ENCODE data around the gene MAP4. TPM values are rescaled to one million over a fixed set of nuclear protein-coding genes. Genes with fewer than 3 reads are reported as not detected.

MAP4 gene
- total RNA-seq, 1 donor from 2014 or later, result 54.6 TPM

DNA sequence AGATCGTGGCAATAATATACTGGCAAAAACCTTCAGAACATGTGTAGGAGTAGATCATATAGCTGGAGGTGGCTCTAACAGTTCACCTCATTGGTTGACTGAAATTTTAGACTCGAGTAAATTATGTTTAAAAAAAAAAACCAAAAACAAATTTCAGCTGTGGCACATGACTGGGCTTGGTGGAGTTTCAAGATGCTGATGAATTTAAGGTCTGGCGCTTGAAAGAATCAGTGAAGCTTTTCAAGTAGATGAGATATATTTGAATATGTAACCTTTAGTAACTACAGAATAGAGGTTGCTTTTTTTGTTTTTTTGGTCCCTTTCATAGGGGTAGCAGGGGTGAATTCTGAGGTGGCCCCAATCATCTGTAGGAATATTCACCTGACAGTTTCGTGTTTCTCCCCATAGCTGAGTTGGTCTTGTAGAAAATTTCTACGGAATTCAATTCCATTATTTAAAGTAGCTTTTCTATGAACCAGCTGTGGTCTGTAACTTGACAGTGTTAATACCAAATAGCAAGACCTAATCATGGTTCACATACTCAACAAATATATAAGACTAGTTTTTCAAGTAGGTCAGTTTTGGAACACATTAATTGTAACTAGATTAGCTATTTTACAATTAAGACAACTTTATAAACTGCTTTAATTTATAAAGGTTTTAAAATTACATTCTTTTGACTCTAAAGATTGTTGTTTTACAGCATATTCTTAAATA, 65.6 kb downstream of the MAP4 start:
- Mint-ChIP-seq H3K9me3 (no peaks in the 10 kb centered on the region), H3K4me1 (no peaks in the 10 kb centered on the region), H3K27me3 (ENCODE audit: insufficient read depth, low read depth) (no peaks in the 10 kb centered on the region), H3K36me3 (peaks cover 11% of the 10 kb centered on the region), H3K4me3 (no peak overlapping the region), H3K27ac (no peak overlapping the region)
- Histone ChIP-seq H3K9me3 (ENCODE audit: low read depth) (no peaks in the 10 kb centered on the region), H3K27ac (no peak overlapping the region), H3K9ac (no peak overlapping the region), H2AFZ (replicated peaks) (no peak overlapping the region), H3K4me2 (no peak overlapping the region), H4K20me1 (ENCODE audit: low read depth) (no peaks in the 10 kb centered on the region), H3K4me1 (no peaks in the 10 kb centered on the region), H3K4me3 (no peak overlapping the region), H3K36me3 (no peaks in the 10 kb centered on the region), H3F3A (ENCODE audit: low read depth) (no peaks in the 10 kb centered on the region), H3K27me3 (no peaks in the 10 kb centered on the region), H3K79me2 (ENCODE audit: low read depth) (no peaks in the 10 kb centered on the region)
- no peak for DNase-seq (ENCODE audit: low spot score)
- TF ChIP-seq EZH2phosphoT487 (IDR thresholded peaks at IDR 0.05) (no peak), EZH2 (IDR thresholded peaks at IDR 0.05) (no peak)
- TF ChIP-seq, protein P1, sequence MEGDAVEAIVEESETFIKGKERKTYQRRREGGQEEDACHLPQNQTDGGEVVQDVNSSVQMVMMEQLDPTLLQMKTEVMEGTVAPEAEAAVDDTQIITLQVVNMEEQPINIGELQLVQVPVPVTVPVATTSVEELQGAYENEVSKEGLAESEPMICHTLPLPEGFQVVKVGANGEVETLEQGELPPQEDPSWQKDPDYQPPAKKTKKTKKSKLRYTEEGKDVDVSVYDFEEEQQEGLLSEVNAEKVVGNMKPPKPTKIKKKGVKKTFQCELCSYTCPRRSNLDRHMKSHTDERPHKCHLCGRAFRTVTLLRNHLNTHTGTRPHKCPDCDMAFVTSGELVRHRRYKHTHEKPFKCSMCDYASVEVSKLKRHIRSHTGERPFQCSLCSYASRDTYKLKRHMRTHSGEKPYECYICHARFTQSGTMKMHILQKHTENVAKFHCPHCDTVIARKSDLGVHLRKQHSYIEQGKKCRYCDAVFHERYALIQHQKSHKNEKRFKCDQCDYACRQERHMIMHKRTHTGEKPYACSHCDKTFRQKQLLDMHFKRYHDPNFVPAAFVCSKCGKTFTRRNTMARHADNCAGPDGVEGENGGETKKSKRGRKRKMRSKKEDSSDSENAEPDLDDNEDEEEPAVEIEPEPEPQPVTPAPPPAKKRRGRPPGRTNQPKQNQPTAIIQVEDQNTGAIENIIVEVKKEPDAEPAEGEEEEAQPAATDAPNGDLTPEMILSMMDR (IDR thresholded peaks at IDR 0.05), result no peak

DNA sequence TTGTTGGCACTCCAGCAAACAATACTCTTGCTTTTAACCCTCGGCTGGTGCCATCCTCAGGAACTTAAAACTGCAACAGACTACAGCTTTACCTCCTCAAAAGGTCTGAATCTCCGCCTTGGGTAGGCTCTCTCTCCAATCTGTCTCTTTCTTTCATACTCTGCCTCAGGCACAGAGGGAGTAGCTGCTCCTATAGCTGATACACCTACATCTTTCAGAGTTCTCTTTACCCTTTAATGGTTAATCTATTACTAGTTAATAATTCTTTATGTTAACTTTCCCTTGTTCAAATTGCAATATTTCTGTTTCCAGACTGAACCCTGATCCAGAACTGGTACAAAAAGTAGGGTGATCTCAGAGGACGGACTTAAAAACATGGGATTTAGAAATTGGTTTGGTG, 66.2 kb downstream of the MAP4 start:
- no peak overlapping the region for H3K27ac ChIP-seq
- no peaks in the 10 kb centered on the region for H3K36me3 ChIP-seq
- H3K4me2 ChIP-seq, result no peak overlapping the region
- H4K20me1 ChIP-seq (ENCODE audit: low read depth), result no peaks in the 10 kb centered on the region
- H3K9ac ChIP-seq, result no peak overlapping the region
- no peaks in the 10 kb centered on the region for H3K4me1 ChIP-seq
- no peaks in the 10 kb centered on the region for H3F3A ChIP-seq (ENCODE audit: low read depth)
- no peaks in the 10 kb centered on the region for H3K79me2 ChIP-seq (ENCODE audit: low read depth)
- H3K27me3 ChIP-seq, result no peaks in the 10 kb centered on the region
- H2AFZ ChIP-seq (replicated peaks), result no peak overlapping the region
- TF ChIP-seq EZH2 (IDR thresholded peaks at IDR 0.05) (no peak), EZH2phosphoT487 (IDR thresholded peaks at IDR 0.05) (no peak)
- TF ChIP-seq, protein P1 (IDR thresholded peaks at IDR 0.05), result no peak
- H3K4me3 Mint-ChIP-seq, result no peak overlapping the region
- H3K4me3 ChIP-seq, result no peak overlapping the region
- H3K9me3 Mint-ChIP-seq, result no peaks in the 10 kb centered on the region
- no peak for DNase-seq (ENCODE audit: low spot score)
- no peaks in the 10 kb centered on the region for H3K27me3 Mint-ChIP-seq (ENCODE audit: insufficient read depth, low read depth)
- H3K9me3 ChIP-seq (ENCODE audit: low read depth), result no peaks in the 10 kb centered on the region
- H3K27ac Mint-ChIP-seq, result no peak overlapping the region
- no peaks in the 10 kb centered on the region for H3K4me1 Mint-ChIP-seq
- H3K36me3 Mint-ChIP-seq, result peaks cover 9% of the 10 kb centered on the region

DNA sequence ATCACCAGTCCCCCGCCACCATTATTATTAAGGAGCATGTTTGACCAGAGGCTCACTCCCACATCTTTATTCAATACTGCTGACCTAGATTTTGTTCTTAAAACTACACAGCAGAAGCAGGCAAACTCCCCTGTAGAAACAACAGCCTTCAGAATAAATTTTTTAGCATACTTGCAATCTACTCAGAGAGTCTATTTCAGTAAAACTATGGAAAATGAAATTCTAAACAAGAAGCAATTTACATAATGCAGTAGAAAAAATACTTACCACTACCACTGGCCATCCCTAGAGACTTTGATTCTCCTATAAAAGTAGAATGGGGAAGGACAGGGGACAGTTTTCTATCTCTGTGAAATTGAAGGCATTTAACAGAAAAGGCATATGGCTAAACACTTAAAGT, 76.0 kb downstream of the MAP4 start:
- H3K9me3 Mint-ChIP-seq, result no peaks in the 10 kb centered on the region
- Histone ChIP-seq H3K36me3 (no peaks in the 10 kb centered on the region), H3K4me1 (no peaks in the 10 kb centered on the region), H3K9ac (no peak overlapping the region), H3K27ac (no peak overlapping the region), H3K79me2 (ENCODE audit: low read depth) (peaks cover 3% of the 10 kb centered on the region), H3K4me2 (no peak overlapping the region), H3K9me3 (ENCODE audit: low read depth) (no peaks in the 10 kb centered on the region), H3F3A (ENCODE audit: low read depth) (no peaks in the 10 kb centered on the region), H2AFZ (replicated peaks) (no peak overlapping the region), H4K20me1 (ENCODE audit: low read depth) (no peaks in the 10 kb centered on the region), H3K4me3 (no peak overlapping the region), H3K27me3 (no peaks in the 10 kb centered on the region)
- H3K4me3 Mint-ChIP-seq, result no peak overlapping the region
- H3K4me1 Mint-ChIP-seq, result no peaks in the 10 kb centered on the region
- H3K27me3 Mint-ChIP-seq (ENCODE audit: insufficient read depth, low read depth), result no peaks in the 10 kb centered on the region
- no peak overlapping the region for H3K27ac Mint-ChIP-seq
- no peak for DNase-seq (ENCODE audit: low spot score)
- TF ChIP-seq, protein P1 (IDR thresholded peaks at IDR 0.05), result no peak
- TF ChIP-seq EZH2 (IDR thresholded peaks at IDR 0.05) (no peak), EZH2phosphoT487 (IDR thresholded peaks at IDR 0.05) (no peak)
- no peaks in the 10 kb centered on the region for H3K36me3 Mint-ChIP-seq

Data from neural progenitor cell (in vitro differentiated cells).